Measurements from ENCODE around the gene EFCAB14.
"Not testable (repeated sequence)": the region's sequence is repeated elsewhere in the genome, so short reads cannot be mapped to it uniquely, and the experiment has no call there.

Gene EFCAB14

GRCh38 chr1:46652321-46653100 lies 66.4 kb downstream of the EFCAB14 start:
- DNase-seq = no peak

GRCh38 chr1:46651152-46651551 lies 67.8 kb downstream of the EFCAB14 start:
- not testable (repeated sequence) for DNase-seq

DNA sequence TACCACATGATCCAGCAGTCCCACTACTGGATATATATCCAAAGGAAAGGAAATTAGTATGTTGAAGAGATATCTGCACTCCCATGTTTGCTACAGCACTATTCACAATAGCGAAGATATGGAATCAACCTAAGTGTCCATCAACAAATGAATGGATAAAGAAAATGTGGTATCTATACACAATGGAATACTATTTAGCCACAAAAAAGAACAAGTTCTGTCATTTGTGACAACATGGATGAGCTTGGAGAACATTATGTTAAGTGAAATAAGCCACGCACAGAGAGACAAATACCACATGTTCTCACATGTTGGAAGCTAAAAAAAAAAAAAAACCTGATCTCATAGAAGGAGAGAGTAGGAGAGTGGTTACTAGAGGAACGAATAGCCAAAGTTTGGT lies 68.4 kb downstream of the EFCAB14 start:
- no peak for DNase-seq

- DNase-seq = no peak
Measured at GRCh38 chr1:46649764-46650163, 69.2 kb downstream of the EFCAB14 start.

GRCh38 chr1:46647611-46648010 lies 71.3 kb downstream of the EFCAB14 start:
- no peak for DNase-seq

GRCh38 chr1:46646844-46647243 lies 72.1 kb downstream of the EFCAB14 start:
- DNase-seq = peak; percentile 8

DNA sequence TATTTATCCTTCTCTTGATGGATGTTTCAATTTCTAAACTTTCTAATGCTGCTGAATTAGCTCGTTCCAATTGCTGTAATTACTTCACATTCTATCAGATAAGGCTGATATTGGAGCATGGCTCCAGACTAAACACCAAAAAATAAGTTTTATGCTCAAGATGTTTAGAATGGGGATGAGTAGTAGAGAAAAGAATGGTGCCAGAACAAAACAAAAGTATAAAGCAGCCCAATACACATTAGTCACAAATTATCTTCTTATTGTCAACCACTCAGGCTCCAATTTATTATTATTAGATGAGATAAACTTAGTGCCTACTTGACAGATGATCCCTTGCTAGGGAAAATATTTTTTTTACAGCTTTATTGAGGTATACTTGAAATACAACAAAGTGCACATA lies 72.6 kb downstream of the EFCAB14 start:
- no peak for DNase-seq

GRCh38 chr1:46645815-46646214 lies 73.1 kb downstream of the EFCAB14 start:
- no peak for DNase-seq

DNA sequence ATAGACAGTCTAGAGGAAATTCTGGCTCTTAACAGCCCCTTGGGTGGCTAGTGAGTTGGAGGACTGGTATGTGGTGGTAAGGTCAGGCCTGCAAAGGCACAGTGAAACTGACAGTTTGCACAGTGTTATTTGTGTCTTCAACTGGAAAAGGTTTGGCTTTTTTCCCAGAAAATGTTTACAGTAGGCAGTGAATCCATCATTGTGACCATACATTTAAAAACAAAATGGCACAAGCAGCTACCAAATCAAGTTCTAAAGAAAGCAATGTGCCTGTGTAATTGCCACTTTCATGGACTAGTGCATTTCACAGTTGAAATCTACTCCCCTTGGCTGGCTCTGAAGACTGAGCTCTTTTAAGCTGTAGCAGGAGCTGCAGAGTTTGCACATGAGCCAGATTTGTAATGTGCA lies 75.5 kb downstream of the EFCAB14 start:
- no peak for DNase-seq

GRCh38 chr1:46642115-46642680 lies 76.7 kb downstream of the EFCAB14 start:
- no peak for DNase-seq

GRCh38 chr1:46639547-46639946 lies 79.4 kb downstream of the EFCAB14 start:
- no peak for DNase-seq

DNA sequence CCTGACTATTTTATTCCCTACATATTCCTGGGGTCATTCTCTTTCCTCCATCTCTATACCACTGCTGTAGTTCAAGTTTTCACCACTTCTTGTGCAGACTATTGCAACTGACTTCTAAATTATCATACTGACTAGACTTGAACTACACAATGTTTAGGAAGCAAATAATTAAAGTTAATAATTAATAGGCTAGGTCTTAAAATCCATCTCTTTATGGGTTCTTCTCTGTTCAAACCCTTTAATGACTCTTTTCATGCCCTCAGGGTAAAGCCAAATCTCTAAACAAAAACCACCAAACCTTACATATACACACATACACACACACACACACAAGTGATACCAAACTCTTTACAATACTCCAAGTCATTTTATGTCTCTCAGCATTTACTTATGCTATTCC lies 80.0 kb downstream of the EFCAB14 start:
- no peak for DNase-seq

GRCh38 chr1:46637444-46638083 lies 81.3 kb downstream of the EFCAB14 start:
- no peak for DNase-seq

DNA sequence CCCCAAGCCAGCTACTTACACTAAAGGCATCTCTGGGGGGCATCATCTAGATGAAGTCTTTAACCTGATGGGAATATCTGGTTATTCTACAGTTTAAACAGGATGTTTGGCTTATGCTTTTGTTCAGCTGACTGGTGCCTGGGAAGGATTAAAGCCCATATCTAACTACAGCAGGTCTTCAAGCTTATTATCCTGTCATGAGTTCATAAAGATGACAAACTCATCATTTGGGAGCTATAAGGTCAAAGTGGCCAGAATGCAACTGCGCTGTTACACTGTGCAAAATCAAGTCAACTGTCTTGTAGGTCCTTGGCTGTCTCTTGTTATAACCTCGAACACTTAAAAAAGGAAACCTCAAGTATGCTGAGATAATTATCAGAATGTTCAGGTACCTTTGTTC lies 83.7 kb downstream of the EFCAB14 start:
- DNase-seq = no peak

- no peak for DNase-seq
Measured at GRCh38 chr1:46630719-46631118, 88.2 kb downstream of the EFCAB14 start.
